Muscle of arm (tissue), 12 donors: ENCODE results near the gene GPD1L. TPM values are rescaled to one million over a fixed set of nuclear protein-coding genes. Genes with fewer than 3 reads are reported as not detected.

Experiments
- DNase-seq: peaks from one replicate; pipeline ENCODE4 v3.0.0-alpha.2; 2013
- polyA plus RNA-seq, 12 donors: library from polyadenylated mRNA; unstranded; fragments of 120-200 nt; gene quantifications; one replicate each; pipeline ENCODE4 v1.2.1, GENCODE V29; 2013; ENCODE audit not compliant: insufficient read length in 12 of 12

GPD1L gene
- polyA plus RNA-seq, 12 donors, result 19.3 to 58.4 (median 41.3) TPM; not detected in 1

- no peak for DNase-seq
These were observed 25.7 kb downstream of the GPD1L start for GRCh38 chr3:32132121-32132520.

- no peak for DNase-seq
These were observed 26.3 kb downstream of the GPD1L start for GRCh38 chr3:32132706-32133105.

- no peak for DNase-seq
These were observed 30.3 kb downstream of the GPD1L start for GRCh38 chr3:32136703-32137102.

- no peak for DNase-seq
These were observed 31.4 kb downstream of the GPD1L start for GRCh38 chr3:32137870-32138269.

GRCh38 chr3:32138545-32139104, 32.2 kb downstream of the GPD1L start:
- no peak for DNase-seq

- DNase-seq, result no peak
These were observed 34.5 kb downstream of the GPD1L start for GRCh38 chr3:32140943-32141342.

GRCh38 chr3:32143849-32144757, 37.7 kb downstream of the GPD1L start:
- peak; percentile 72 for DNase-seq

GRCh38 chr3:32146746-32147211, 40.4 kb downstream of the GPD1L start:
- DNase-seq, result no peak

- DNase-seq, result no peak
These were observed 41.1 kb downstream of the GPD1L start for GRCh38 chr3:32147509-32147908.

- DNase-seq, result no peak
These were observed 41.5 kb downstream of the GPD1L start for GRCh38 chr3:32147933-32148332.

GRCh38 chr3:32148351-32148750, 41.9 kb downstream of the GPD1L start:
- DNase-seq, result no peak

- no peak for DNase-seq
These were observed 47.2 kb downstream of the GPD1L start for GRCh38 chr3:32153414-32154204.

GRCh38 chr3:32154205-32154579, 47.8 kb downstream of the GPD1L start:
- no peak for DNase-seq

- no peak for DNase-seq
These were observed 48.7 kb downstream of the GPD1L start for GRCh38 chr3:32155117-32155516.

- no peak for DNase-seq
These were observed 51.3 kb downstream of the GPD1L start for GRCh38 chr3:32157600-32158264.

GRCh38 chr3:32160706-32161214, 54.3 kb downstream of the GPD1L start:
- DNase-seq, result no peak

- DNase-seq, result no peak
These were observed 59.0 kb downstream of the GPD1L start for GRCh38 chr3:32165442-32165841.

- no peak for DNase-seq
These were observed 60.2 kb downstream of the GPD1L start for GRCh38 chr3:32166654-32167053.

GRCh38 chr3:32172420-32172819, 66.0 kb downstream of the GPD1L start:
- no peak for DNase-seq

GRCh38 chr3:32175607-32176197, 69.3 kb downstream of the GPD1L start:
- DNase-seq, result peak; percentile 22

- DNase-seq, result no peak
These were observed 70.7 kb downstream of the GPD1L start for GRCh38 chr3:32176989-32177701.
